HuH-7 (cell line): ENCODE measurements around the gene TARP.

Experiments used
- DNase-seq: peaks from one replicate; pipeline ENCODE4 v3.0.0; 2011; ENCODE audit warnings: low spot score

TARP gene

DNA sequence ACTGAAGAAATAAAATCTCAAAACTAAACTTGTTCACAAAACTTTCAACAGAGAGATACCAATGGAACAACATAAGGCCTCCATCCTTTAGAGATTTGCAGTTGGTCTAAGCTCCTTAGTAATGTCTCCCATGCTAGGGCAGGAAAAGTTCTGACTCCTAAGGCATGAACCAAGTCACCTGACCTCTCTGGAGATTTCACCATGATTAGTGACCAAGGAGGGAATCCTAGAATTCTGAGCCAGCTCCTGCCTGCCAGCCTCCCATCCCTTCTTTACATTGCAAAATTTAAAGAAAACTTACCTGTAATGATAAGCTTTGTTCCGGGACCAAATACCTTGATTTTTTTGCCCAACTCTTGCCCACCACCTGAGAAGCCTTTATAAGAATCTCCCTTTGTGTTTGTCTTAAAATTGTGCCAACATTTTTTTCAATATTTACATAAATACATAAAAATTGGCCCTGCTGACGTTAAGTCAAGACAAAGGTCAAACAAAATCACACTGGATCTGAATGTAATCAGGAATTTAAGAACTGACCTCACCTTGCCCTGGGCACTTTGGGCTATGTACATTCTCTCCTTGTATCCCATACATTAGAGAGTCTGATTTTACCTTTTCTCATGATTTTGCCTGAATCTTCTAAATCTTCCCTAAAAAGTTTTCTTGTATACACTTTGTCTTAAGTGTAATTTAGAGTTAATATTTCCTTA is at the start of gene TARP:
Gene TARP (minus strand): TSS at position 351 of the 710 bp plus-strand sequence.
- no peak for DNase-seq

DNA sequence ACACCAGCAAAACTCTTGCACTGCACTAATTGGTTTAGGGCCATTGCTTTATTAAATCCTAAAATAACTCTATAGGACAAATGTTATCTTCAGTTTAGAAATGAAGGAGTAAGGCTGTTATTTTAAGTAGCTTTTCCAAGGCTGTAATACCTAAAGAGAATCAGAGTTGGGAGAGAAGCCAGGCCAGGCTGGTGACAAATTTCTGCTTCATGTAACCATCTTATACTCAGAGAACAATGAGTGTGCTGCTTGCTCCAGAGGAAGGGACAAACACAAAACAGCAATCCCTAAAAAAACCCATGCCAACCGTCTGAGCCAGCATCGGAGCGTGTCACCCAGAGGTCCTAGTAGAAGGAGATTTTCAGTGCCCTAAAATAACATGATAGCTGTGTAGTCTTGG is 49.7 kb upstream of the TARP start:
- no peak for DNase-seq

DNA sequence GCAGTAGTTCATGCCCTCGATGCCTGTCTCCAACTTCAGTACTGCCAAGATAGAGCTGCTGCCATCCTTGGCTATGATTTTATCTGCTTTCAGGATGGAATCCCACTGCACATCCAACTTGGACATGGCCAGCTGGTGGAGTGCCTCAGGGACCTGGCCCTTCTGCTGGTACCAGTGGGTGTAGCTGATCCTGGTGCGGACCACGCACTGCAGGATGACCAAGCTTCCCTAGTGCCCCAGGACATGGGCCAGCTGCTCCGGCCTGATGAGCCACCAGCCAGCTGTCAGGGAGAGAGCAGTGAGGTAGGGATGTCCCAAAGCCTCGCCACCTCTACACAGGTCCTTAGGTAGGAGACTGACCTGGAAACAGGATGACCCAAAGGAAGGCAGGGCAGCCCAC is 49.0 kb upstream of the TARP start:
- no peak for DNase-seq

DNA sequence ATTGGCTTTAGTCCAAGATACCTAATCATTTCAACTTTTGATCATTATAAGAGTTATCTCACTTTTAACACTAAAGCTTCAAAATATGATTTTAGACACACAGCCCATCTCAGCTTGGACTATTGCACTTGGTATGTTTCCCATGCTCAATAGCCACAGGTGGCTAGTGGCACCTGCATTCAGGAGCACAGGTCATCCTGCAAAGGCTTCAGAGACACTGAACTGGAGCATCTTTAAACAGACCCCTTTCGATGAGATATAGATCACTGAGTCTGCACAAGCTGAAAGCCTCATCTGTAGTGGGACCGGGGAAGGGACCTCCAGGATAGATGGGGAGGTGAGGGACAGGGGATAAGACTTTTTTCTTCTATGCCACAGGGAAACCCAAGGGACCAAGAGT is 48.5 kb upstream of the TARP start:
- no peak for DNase-seq

DNA sequence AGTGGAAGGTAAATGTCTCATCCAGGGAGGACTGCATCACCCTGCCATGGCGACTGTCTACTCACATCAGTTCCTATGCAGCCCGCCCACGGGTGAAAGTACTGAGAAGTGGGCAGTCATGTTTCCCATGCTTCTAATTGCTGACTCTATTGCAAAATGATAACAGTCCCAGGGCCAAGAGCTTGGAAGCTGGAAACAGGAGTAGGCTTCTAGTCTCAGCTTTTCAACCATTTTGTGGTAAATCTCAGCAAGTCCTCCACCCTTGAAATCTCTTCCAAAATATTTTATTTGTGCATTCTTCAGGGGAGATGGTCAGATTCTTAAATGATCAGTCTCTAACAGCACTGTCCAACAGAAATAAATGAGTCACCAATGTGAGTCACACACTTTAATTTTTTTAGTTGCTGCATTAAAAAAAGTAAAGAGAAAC is 48.1 kb upstream of the TARP start:
- no peak for DNase-seq

DNA sequence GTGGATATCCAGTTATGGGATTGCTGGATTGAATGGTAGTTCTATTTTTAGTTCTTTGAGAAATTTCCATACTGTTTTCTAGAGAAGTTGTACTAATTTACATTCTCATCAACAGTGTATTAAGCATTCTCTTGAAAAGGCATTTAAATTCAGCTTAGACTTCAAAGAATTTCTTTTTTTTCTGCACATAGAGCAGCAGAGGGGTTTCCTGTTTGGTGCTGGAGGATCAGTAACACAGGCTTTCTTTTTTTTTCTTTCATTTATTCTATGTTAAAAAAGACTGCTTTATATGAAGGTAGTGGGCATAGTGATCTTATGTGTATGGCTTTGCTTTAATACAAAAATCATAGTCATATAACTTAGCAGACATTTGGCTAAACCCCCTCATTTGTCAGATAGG is 47.6 kb upstream of the TARP start:
- DNase-seq: no peak

DNA sequence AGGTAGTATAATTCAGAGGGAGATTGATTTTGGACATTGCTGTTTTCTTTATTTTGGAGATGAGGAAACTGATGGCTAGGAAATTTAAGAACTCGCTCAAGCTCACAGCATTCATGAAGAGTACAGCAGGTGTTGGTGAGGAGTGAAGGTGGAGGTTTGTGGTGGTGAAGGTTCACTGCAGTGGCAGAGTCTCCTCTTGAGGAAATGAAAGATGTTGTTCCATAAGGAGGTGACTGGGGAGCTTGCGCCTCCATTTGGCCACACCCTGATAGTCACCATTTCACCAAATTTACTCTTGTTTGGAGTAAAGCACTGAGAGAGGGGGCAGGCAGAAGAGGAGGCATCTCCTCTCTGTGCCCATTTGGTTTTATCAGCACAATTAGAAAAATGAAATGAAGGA is 46.4 kb upstream of the TARP start:
- no peak for DNase-seq

DNA sequence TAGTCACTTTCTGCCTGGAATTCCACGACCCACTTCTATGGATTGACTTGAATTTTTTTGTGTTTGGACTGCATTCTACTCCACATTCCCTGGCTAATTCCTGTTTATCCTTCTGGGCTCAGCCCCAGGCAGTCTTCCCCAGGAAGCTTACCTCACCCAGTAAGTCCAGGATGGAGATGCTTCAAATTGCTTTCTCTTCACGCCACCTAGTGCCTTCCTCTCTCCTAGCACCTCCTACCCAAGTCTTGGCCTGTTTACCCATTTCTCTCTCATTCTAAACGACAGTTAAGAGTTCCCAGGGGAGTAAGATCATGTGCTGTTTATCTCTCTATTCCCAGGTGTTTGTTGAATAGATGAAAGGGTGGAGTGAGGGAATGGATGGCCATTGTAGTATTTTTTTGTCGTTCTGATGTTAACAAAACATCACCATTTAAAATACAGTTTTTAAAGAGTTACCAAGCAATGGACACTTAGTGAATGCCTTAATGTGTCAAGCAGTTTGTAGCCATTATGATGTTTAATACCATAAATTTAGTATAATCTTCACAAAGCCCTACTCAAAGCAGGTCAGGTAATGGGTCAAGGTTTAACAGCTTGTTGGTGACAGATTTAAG is 45.5 kb upstream of the TARP start:
- peak; percentile 71 for DNase-seq

DNA sequence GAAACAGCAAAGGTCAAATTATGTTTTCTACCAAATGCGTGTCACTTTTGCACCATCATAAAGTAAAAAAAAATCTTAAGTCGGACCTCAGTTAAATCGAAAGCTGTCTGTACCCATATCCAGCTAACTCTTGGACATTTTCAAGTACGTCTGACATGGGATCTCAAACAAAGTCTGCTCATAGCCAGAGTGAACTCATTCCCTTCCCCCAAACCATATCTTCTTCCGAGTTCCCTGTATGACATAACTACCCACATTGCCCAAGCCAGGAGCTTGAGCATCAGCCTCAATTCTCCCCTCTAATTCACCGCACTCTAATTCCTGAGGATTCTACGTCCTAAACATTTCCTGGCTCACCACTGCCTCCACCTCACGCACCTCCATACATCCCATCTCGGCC is 44.8 kb upstream of the TARP start:
- no peak for DNase-seq

DNA sequence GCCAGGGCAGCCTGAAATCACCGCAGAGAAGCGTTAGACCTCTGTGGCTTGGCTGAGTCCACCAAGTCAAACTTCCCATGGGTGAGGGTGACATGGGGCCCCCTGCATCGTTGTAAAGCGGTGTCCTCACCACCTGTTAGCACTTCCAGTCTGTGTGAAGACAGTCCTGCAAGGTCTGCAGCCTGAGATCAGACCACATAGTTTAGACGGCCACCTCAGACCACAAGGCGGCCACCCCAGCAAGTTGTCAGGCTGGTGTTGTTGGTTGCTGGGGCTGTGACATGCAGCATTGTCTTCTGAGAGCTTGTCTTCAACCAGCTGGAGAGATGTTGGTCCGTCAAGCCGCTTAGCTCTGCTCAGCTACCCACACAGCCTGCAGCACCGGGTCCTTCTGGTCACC is 44.1 kb upstream of the TARP start:
- no peak for DNase-seq

DNA sequence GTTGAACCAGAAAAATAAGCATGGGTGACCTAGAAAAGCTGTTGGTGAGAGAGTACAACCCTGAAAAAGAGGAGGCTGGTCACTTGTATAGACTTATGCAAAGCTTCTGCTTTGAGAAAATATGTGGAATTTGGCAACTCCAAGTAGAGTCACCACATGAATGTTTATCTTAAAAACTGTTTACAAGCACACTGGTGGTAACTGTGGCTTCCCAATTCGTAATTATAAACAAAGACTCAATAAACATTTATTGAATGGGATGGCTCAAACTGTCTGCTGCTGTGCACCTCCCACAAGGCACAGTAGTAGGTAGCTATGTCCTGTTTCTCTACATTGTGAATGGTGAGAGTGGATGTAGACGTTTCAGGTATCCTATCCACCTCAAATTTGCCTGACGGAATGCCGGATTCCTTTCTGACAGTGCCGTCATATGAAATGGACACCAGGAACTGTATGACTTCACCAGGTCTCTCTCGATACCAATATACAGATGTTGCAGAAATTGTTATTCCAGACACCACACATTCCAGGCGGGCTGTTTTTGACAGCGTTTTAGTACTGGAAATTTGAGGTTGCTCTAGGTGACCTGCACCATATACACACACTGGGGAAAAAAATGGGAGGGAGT is 43.4 kb upstream of the TARP start:
- no peak for DNase-seq

DNA sequence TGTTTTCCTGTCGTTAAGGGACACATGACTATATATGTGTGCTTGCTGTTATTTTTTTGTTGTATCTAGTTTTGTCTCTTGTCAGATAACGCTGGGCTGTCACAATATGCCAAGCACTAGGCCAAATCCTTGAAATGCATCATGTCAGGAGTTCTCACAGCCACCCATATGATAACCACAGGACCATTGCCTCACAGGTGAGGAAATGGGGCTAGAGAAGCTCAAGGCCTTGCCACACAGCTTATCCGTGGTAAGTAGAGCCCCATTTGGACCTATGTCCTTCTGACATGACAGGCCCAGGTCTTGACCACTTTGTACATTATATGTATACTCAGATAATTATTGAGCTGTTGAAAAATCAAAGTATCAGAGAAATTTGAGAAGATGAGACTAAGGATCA is 42.0 kb upstream of the TARP start:
- DNase-seq: no peak

DNA sequence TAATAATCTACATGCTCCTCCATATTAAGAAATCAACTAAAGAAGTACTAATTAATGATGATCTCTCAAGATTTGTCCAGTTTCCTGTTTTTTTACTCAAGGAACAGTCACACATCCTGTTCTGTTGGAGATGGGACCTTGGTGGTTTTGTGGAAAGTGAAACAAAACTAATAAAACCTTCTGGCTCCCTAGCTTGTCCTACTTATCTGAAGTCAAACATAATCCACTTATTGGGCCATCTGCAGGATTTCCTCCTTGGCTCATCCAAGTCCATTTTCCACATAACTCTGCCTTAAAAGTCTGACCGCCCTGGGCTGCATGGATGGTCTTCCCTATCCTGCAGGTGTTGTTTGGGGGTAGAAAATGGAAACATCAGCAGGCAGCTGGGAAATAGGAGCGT is 39.4 kb upstream of the TARP start:
- no peak for DNase-seq

DNA sequence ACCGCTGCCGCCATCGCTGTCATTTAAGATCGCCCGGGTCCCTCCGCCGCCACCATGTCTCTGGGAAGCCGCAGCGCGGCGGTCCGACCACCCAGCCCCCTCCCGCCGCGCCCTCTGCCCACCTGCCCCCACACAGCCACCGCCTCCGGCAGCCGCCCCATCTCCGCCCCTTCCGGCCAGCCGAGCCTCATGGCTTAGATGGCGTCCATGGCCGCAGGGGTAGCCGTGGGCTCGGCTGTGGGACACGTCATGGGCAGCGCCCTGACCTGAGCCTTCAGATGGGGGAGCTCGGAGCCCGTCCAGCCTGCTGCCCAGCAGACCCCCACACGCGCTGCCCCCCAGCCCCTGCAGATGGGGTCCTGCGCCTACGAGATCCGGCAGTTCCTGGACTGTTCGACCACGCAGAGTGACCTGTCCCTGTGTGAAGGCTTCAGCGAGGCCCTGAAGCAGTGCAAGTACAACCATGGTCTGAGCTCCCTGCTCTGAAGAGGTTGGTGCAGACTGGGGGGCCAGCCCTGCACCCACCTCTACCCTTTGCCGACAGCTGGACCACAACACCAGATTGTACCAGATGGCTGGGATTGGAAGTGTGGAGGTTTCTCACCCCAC is 38.0 kb upstream of the TARP start:
- peak; percentile 28 for DNase-seq

DNA sequence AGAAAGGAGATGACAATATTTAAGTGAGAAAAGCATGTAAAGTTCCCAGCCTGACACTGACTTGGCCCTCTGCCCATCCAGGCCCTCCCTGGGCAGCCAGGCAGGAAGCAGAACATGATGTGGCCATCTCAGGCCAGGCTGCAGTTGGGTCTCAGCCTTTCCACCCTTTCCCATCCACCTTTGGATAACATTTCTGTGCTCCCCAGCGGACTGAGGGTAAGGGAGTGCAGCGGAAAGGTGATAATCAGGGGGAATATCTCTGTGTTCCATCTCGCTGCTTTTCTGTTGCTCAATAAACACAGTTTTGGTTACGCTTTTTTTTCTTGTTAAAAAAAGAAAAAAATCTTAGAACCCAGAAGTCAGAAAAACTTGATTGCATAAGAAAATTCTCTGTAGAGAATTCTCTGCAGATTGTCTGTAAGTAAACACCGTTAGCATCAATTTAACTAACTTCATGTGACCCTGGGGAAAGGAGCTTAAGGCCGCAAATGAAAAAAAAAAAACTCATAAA is 37.2 kb upstream of the TARP start:
- DNase-seq: no peak

DNA sequence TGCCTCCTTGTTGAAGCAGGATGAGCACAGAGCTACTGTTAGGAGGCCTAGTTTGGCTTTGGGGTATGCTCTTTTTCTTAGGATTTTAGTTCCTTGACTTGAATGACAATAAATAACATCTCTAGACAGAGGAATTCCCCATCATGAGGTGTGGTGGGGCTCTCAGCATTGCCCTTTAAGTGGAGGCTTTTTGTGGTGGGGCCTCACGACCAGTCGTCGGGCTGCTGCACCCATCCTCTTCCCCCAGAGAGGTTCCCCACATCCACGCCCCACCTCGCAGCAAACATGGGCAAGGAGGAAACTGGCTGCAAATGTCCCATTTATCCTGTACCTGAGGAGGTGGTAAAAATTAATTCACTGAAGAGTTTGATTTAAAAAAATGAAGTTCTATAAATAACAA is 36.1 kb upstream of the TARP start:
- no peak for DNase-seq

DNA sequence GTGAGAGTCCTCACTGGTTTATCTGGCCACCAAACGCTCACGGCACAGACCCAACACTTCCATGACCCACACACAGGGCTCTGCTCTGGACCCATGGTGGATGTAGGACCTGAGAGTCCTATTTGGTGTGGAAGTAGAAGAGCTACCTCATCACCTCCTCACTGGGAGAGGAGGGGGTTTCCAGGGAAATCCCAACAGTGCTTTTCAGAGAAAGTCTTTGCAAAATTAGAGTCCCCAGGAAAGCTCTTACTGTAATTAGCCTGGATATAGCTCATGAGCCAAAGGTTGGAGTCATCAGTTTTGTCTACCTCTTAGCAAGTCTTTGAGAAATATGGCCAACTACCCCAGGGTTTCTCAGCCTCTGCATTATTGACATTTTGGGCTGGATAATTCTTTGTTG is 34.7 kb upstream of the TARP start:
- DNase-seq: no peak

DNA sequence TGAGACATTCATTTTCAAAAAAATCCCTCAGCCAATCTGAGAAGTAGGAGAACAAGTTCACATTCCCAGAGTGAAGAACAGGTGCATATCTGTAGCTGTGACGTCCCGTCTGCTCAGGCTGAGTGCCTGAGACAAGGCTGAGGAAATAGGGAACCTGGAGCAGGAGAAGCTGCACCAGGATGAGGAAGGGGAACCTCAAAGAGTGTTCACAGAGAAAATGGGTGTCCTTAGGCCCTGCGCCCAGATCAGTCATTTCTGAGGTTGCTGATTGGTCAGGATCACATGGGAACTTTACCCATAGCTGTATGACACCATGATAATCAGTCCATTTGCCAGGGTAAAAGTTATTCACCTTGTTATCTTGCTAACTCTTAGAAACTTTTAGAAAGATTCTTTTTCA is 34.2 kb upstream of the TARP start:
- no peak for DNase-seq

DNA sequence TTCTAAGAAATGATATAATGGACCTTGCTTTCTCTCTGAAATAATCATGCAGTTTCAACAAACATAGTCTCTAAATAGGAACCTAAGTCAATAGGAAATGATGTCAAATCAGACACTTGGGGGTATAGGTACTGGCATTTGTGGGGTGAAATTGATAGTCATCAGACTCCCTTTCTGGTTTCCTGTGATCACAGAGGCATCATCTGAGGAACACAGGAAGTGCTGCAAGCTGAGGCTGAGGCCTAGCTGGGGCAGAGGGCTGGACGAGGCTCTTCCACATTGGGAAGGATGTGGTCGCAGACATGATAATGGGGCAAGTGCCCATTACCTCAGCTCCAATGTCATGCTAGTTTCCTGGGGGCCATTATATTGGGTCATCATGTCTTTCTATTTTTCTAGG is 33.5 kb upstream of the TARP start:
- no peak for DNase-seq

DNA sequence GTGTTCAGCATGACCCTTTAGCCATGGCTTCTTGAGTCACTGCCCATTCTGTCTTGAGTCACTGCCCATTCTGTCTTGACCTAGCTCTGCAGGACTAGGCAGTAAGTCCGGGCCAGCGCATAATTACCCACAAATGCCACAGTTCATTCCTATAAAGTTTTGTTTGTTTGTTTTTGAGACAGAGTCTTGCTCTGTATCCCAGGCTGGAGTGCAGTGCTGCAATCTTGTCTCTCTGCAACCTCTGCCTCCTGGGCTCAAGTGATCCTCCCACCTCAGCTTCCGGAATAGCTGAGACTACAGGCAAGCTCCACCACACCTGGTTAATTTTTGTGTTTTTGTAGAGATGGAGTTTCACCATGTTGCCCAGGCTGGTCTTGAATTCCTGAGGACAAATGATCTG is 32.7 kb upstream of the TARP start:
- no peak for DNase-seq

DNA sequence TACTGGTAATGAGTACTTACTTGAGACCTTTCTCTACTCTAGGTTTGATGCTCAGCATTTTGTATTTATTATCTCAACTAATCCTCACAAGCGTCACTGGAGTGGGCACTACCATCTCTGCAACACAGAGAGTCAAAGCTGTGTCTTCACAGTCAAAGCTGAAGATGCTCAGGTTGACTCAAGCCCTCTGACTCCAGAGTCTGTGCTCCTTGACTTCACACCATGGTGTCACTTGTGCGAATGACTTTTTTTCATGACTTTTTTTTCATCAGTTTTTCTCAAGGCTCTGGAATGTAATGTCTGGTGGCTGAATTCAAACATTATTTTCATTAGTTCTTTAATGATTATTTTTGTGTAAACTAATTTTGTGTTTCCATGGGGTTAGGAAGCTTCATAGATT is 30.4 kb upstream of the TARP start:
- DNase-seq: no peak

DNA sequence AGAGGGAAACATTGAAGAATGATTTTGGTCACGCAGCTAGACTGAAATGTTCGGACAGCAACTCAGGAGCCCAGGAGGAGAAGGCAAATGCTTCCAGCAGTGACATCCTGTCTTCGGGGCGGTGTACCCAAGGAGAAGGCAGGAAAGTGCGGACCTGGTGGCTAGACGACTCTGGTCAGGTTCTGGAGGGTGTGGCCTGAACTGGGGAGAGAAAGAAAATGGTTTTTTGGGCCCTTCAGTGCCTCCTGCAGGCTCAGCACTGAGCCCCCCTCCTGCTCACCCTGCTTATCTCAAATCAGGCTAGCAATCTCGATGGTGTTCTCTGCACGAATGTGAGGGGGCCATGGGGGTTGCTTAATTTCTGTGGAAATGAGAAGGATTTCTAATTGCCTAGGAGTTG is 26.7 kb upstream of the TARP start:
- no peak for DNase-seq

DNA sequence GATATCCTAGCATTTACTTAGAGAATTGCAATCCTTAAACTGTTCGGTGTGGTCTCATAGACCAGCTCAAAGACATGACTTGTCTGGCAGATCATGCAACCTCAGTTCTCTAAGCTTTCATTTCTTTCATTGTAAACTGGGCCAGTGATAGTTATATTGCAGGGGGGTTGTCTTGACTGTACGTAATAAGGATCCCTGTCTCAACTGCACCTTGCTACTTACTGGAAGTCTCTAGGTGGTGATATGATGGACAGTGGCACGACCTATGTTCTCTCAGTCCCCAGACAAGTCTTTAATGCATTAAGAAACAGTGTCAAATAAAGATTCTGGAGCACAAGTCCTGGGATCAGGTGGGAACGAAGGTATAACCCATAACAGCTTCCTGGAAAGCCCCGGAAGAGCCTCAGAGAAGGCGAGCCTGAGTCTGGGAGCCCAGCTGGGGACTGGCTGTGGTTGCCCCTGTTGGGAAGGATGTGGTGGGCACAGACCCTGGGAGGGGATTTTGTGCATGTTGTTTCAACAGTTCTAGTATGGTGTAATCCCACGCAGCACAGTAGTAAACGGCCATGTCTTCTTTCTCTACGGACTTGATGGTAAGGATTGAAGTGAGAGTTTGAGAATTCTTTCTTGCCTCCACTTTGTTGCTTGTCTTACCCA is 26.0 kb upstream of the TARP start:
- no peak for DNase-seq
